Pancreas (tissue), 10 donors: ENCODE data around the gene HMCES. TPM values are rescaled to one million over a fixed set of nuclear protein-coding genes. Genes with fewer than 3 reads are reported as not detected.

ENCODE experiments used
- ATAC-seq, 4 donors: fragments of 200-7000 bp; cut with Tn5 transposase; one replicate each; pipeline versions ENCODE4 v1.8.0 to v1.9.1; 2020; ENCODE audit warnings: mild to moderate bottlenecking in 4 of 4, moderate library complexity in 4 of 4
- DNase-seq, 6 donors: peaks; one replicate each; pipeline ENCODE4 v3.0.0-alpha.2; 2020
- FAIRE-seq: peaks from 2 replicates; lab custom pipeline; 2012; peaks lifted over from hg19 to GRCh38; lab: Jason Lieb, UNC
- H3K27ac ChIP-seq, 4 donors: fragments of 200-600 bp; sonication (generic); 1 replicate in 3 of 4; 2 replicates in 1 of 4; pipeline versions ENCODE4 v1.5.0 to v1.8.0; 2020
- H3K27me3 ChIP-seq, 4 donors: fragments of 200-600 bp; one replicate each; pipeline ENCODE4 v1.8.0; 2021
- H3K36me3 ChIP-seq, 3 donors: fragments of 200-600 bp; sonication (generic) in 1 of 3; one replicate each; pipeline versions ENCODE4 v1.5.0 to v1.8.0; 2020 to 2021
- H3K4me1 ChIP-seq, 3 donors: fragments of 200-600 bp; one replicate each; pipeline ENCODE4 v1.8.0; 2021
- H3K4me3 ChIP-seq, 4 donors: fragments of 200-600 bp; sonication (generic) in 2 of 4; one replicate each; pipeline versions ENCODE4 v1.5.0 to v1.8.0; 2020 to 2021
- H3K9me3 ChIP-seq, 4 donors: fragments of 200-600 bp; one replicate each; pipeline ENCODE4 v1.8.0; 2021
- WGBS, 2 donors: extraction: QIAGEN DNeasy Blood & Tissue Kit; methylation state at CpG; one replicate each; pipeline ENCODE4 v1.1.7; 2013; 5-methylcytosine and 5-hydroxymethylcytosine counted together
- intact Hi-C, 3 donors: fragments of 100-400 bp; cut with DNase I; formaldehyde crosslinking; loops; one replicate each; pipeline versions ENCODE4 v1.11.1 to v1.14.2; 2022
- polyA plus RNA-seq, 2 donors: library from polyadenylated mRNA; stranded (reverse); fragments of 200-250 nt; gene quantifications; one replicate each; pipeline ENCODE4 v1.2.3, GENCODE V29; 2013
- total RNA-seq, 6 donors: library from RNA; stranded (reverse); fragmentation: NEBNext Ultra II Directional in 4 of 6; extraction: Animal tissue kit (Norgen Biotek cat#: 25700) in 4 of 6; gene quantifications; one replicate each; pipeline versions ENCODE4 v1.2.1 to v1.2.4, GENCODE V29; 2021 to 2023
- TF ChIP-seq, protein P1 (sequence below), 4 donors: fragments of 200-600 bp; sonication (generic) in 3 of 4; IDR thresholded peaks; one replicate each; pipeline versions ENCODE4 v1.5.0 to v1.8.0; 2021; ENCODE audit warnings: antibody characterized with exemption in 4 of 4
- donor health status: healthy with polysubstance abuse.
- donor health status: DM: no; HTN: no; CAD: no; lungs with moderate emphysema.
- donor health status: DM: no; HTN: no; CAD: no.
- donor health status: control.
- donor health status: control.
- donor health status: Bipolar disorder and iron deficiency.
- donor health status: DM: yes; HTN: yes; CAD: no.
- donor health status: DM: no; HTN: no; CAD: no.
- donor health status: DM: no; HTN: no; CAD: no.
- donor health status: DM: yes; HTN: yes; CAD: no.

HMCES gene
- total and polyA plus RNA-seq, 8 donors, result 8.0 to 22.5 (median 10.7) TPM

DNA sequence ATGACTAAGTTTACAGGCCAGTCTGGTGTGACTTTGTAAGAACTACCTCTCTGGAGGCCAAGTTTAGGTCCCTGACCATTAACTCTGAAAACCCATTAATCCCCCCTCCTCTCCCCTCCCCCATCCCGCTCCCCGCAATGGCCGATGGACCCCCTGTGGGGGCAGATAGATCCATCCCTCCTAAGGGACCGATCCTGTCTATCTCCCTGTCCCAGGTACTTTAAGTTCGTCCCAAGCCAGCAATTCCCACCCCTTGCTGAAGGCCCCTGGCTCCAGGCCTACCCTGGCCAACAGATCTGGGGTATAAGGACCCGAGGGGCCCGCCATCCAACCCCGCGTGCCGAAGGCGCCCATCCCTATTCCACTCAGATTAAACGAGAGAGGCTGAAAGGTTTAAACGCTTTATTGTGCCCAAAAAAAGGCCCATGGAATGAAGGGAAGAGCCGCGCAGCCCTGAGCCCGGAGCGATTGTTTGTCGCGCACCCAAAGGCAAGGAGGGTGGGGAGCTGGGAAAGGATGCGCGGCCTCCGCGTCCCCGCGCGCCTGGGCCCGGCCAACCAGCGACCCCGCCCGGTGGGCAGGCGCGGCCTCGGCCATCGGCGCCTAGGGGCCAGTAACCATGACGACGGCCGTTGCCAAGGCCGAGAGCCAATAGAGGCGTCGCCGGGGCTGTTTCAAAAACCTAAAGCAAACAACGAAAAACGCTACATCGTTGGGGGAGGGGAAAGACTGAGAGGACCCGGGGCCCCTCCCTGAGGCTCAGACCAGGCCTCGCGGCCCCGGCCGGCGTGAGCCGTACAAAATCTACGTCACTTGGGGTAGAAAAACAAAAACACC, 35.9 kb downstream of the HMCES start:
- TF ChIP-seq, protein P1, sequence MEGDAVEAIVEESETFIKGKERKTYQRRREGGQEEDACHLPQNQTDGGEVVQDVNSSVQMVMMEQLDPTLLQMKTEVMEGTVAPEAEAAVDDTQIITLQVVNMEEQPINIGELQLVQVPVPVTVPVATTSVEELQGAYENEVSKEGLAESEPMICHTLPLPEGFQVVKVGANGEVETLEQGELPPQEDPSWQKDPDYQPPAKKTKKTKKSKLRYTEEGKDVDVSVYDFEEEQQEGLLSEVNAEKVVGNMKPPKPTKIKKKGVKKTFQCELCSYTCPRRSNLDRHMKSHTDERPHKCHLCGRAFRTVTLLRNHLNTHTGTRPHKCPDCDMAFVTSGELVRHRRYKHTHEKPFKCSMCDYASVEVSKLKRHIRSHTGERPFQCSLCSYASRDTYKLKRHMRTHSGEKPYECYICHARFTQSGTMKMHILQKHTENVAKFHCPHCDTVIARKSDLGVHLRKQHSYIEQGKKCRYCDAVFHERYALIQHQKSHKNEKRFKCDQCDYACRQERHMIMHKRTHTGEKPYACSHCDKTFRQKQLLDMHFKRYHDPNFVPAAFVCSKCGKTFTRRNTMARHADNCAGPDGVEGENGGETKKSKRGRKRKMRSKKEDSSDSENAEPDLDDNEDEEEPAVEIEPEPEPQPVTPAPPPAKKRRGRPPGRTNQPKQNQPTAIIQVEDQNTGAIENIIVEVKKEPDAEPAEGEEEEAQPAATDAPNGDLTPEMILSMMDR (IDR thresholded peaks at IDR 0.05), result no peak
- peak; percentile 77 to 89 (median 84) for DNase-seq
- peak overlapping the region; percentile 62 to 90 (median 76) for H3K4me3 ChIP-seq
- H3K4me1 ChIP-seq, result peaks cover 0 to 7% (median 4%) of the 10 kb centered on the region in 3 donors
- peak; percentile 38 to 63 (median 62) for ATAC-seq
- intact Hi-C loops, result no loop called here
- no peak for FAIRE-seq
- no peaks in the 10 kb centered on the region for H3K9me3 ChIP-seq
- H3K27ac ChIP-seq, result peak overlapping the region; percentile 20 to 93 (median 85)
- H3K36me3 ChIP-seq, result no peaks in the 10 kb centered on the region
- WGBS, 2 donors, result 2 to 3% methylated on average over 53 of the region's 53 CpGs
- H3K27me3 ChIP-seq, result no peaks in the 10 kb centered on the region

DNA sequence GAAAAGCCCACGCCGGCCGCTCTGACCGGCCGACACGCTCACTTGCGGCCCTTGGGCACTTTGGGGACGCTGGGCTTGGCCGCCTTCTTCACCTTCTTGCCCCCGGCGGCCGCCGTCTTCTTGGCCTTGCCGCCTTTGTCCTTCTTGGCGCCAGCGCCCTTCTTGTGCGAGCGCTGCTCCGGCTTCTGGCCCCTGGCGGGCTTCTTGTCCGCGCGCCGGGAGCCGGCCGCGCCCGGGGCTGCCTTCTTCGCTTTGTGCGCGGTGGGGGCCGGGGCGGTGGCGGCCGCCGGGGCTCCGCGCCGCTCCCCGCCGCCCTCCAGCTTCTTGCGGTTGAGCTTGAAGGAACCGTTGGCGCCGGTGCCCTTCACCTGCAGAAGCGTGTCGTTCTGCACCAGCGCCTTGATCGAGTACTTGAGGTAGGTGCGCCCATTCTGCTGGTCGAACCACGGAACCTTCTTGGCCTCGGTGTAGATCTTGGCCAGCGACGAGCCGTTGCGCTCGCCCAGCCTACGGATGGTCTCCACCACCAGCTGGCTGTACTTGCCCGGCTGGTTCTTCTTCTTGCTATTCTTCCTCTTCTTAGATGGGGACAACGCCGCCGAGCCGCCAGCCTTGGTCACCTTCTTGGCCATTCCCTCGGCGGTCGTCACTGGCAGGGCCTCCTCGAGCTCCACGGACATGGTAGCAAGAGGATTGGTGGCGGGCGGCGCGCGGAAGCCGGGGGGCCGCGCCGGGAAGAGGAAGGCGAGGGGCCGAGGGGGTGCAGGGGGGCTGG, 36.7 kb downstream of the HMCES start:
- H3K4me3 ChIP-seq, result peak overlapping the region; percentile 62 to 90 (median 76)
- FAIRE-seq (no peak), ATAC-seq (peak; percentile 10 to 21 (median 16)), DNase-seq (peak; percentile 31 to 87 (median 56))
- H3K27me3 ChIP-seq, result no peaks in the 10 kb centered on the region
- no peaks in the 10 kb centered on the region for H3K9me3 ChIP-seq
- 0% methylated on average over 71 to 80 of the region's 80 CpGs for WGBS, 2 donors
- peak overlapping the region in 3 of 4 donors; percentile 84 to 93 (median 86) for H3K27ac ChIP-seq
- TF ChIP-seq, protein P1 (IDR thresholded peaks at IDR 0.05), result no peak
- no peaks in the 10 kb centered on the region for H3K36me3 ChIP-seq
- H3K4me1 ChIP-seq, result peaks cover 0 to 7% (median 4%) of the 10 kb centered on the region in 3 donors
- intact Hi-C loops, result no loop called here

DNA sequence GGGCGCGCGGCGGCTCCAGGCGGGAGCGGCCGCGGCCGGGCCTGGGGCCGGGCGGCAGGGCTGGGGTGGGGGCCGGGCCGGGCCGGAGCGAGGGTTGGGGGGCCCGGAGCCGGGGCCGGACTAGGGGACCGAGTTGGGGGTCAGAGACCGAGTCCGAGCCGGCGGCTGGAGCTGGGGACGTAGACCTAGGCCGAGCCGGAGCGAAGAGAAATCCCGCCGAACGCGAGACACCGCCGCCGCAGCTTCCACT, 37.3 kb downstream of the HMCES start:
- 1% methylated on average over 19 to 34 of the region's 34 CpGs for WGBS, 2 donors
- TF ChIP-seq, protein P1 (IDR thresholded peaks at IDR 0.05), result no peak
- peak overlapping the region; percentile 76 to 93 (median 85) for H3K27ac ChIP-seq
- no peaks in the 10 kb centered on the region for H3K36me3 ChIP-seq
- DNase-seq (no peak), FAIRE-seq (no peak), ATAC-seq (peak in 3 of 4 donors; percentile 7 to 33 (median 25))
- no peaks in the 10 kb centered on the region for H3K27me3 ChIP-seq
- H3K4me3 ChIP-seq, result peak overlapping the region; percentile 62 to 90 (median 76)
- H3K4me1 ChIP-seq, result peaks cover 0 to 7% (median 4%) of the 10 kb centered on the region in 3 donors
- intact Hi-C loops, result no loop called here
- no peaks in the 10 kb centered on the region for H3K9me3 ChIP-seq

DNA sequence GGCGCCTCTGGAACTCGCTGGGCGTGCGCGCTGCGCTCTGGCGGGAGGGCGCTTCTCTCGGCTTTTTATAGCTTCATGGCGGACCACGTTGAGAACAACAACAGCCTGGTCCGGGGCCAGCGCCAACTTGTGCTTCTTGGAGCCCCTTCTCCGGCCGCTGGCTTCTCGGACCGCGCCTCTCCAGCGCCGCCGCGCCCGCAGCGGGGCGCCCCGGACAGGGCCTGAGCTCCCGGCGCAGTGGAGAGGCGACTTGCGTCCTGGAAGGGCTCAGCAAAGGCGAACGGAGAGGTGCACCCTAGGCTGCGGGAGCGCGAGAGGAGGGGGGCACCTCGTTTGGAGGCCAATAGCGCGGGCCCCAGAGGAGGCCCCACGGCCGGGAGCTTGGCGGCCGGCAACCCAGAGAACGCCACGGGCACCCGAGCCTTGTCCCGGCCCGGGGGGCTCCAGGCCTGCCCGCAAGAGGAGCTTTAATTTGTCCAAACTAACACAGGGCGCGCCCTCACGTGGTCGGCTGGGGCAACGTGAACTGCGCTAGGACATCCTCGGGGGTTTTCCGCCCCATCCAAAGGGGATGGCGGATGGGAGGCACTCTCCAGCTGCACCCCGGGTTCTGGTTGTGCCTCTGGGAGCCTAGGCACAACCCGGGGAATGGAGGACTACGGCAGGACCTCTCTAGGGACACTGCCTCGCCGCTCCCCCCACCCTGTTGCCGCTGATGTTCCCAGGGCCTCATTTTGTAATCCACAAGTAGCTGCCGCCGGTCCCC, 37.8 kb downstream of the HMCES start:
- TF ChIP-seq, protein P1 (IDR thresholded peaks at IDR 0.05), result peak in 1 of 4 donors; percentile 25
- peak overlapping the region; percentile 76 to 93 (median 85) for H3K27ac ChIP-seq
- ATAC-seq, result peak; percentile 49 to 74 (median 72)
- no peaks in the 10 kb centered on the region for H3K9me3 ChIP-seq
- DNase-seq, result peak; percentile 79 to 96 (median 88)
- no peak for FAIRE-seq
- WGBS, 2 donors, result 0 to 1% methylated on average over 59 to 65 of the region's 65 CpGs
- peak overlapping the region; percentile 62 to 90 (median 76) for H3K4me3 ChIP-seq
- intact Hi-C loops, result no loop called here
- no peaks in the 10 kb centered on the region for H3K27me3 ChIP-seq
- no peaks in the 10 kb centered on the region for H3K36me3 ChIP-seq
- H3K4me1 ChIP-seq, result peaks cover 0 to 7% (median 4%) of the 10 kb centered on the region in 3 donors
